Prostate gland (tissue), 2 donors: ENCODE results near the gene ZNF445.

Experiments
- POLR2AphosphoS5 ChIP-seq: sonication (generic); formaldehyde crosslinking; IDR thresholded peaks from one replicate; pipeline ENCODE4 v1.6.1; 2017; ENCODE audit warnings: antibody characterized with exemption
- TF ChIP-seq, protein P1 (sequence below), 4 experiments: fragments of 200-600 bp in 2 of 4; fragments of 450-650 bp in 2 of 4; sonication (generic) in 2 of 4; IDR thresholded peaks; 1 replicate in 3 of 4; 2 replicates in 1 of 4; pipeline ENCODE4 v1.5.1; 2016 to 2019; ENCODE audit warnings: antibody characterized with exemption in 4 of 4, mild to moderate bottlenecking in 2 of 4, moderate library complexity in 2 of 4

DNA sequence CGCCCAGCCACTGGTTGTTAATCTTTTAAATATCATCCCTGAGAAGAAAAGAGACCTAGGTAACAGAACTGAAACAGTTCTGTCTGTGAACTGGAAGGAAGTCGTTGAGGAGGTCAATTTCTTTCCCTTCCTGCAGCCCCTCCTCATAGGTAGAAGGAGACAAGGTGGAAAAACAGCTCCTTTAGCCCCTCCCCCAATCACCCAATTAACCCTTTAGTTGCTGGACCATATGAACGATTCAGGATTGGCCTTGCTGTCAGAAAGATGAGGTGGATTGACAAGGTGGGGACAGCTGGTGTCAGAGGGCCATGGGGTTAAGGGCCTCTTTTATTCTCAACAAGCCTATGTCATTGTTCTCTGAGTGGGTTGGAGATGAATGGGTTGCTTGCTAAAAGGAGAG is 36.0 kb upstream of the ZNF445 start:
- TF ChIP-seq, protein P1, sequence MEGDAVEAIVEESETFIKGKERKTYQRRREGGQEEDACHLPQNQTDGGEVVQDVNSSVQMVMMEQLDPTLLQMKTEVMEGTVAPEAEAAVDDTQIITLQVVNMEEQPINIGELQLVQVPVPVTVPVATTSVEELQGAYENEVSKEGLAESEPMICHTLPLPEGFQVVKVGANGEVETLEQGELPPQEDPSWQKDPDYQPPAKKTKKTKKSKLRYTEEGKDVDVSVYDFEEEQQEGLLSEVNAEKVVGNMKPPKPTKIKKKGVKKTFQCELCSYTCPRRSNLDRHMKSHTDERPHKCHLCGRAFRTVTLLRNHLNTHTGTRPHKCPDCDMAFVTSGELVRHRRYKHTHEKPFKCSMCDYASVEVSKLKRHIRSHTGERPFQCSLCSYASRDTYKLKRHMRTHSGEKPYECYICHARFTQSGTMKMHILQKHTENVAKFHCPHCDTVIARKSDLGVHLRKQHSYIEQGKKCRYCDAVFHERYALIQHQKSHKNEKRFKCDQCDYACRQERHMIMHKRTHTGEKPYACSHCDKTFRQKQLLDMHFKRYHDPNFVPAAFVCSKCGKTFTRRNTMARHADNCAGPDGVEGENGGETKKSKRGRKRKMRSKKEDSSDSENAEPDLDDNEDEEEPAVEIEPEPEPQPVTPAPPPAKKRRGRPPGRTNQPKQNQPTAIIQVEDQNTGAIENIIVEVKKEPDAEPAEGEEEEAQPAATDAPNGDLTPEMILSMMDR (IDR thresholded peaks at IDR 0.05), result no peak
- no peak for TF ChIP-seq POLR2AphosphoS5
